Trophoblast cell (in vitro differentiated cells and primary cell): ENCODE measurements around the gene PRRT3.

Source experiments
- DNase-seq, 2 donors: peaks; one replicate each; pipeline ENCODE4 v3.0.0-alpha.2; 2016
- H2AFZ ChIP-seq: 2 replicates; pipeline ENCODE4 v1.6.1; 2013; ENCODE audit warnings: low read length, moderate library complexity, mild to moderate bottlenecking; ENCODE audit not compliant: insufficient read depth, poor library complexity
- H2AK5ac ChIP-seq: 2 replicates; pipeline ENCODE4 v1.6.1; 2013; ENCODE audit warnings: mild to moderate bottlenecking, low read length
- H2BK120ac ChIP-seq: 2 replicates; pipeline ENCODE4 v1.6.1; 2013; ENCODE audit warnings: low read length, mild to moderate bottlenecking, moderate library complexity; ENCODE audit not compliant: insufficient read depth, poor library complexity
- H2BK12ac ChIP-seq: 2 replicates; pipeline ENCODE4 v1.6.1; 2013; ENCODE audit warnings: mild to moderate bottlenecking, low read length, moderate library complexity
- H2BK5ac ChIP-seq: 2 replicates; pipeline ENCODE4 v1.6.1; 2013; ENCODE audit warnings: low read length, low read depth, moderate library complexity, mild to moderate bottlenecking; ENCODE audit not compliant: poor library complexity
- H3K14ac ChIP-seq: 2 replicates; pipeline ENCODE4 v1.6.1; 2013; ENCODE audit warnings: mild to moderate bottlenecking, low read length
- H3K18ac ChIP-seq: 2 replicates; pipeline ENCODE4 v1.6.1; 2013; ENCODE audit warnings: mild to moderate bottlenecking, low read length
- H3K23ac ChIP-seq: 2 replicates; pipeline ENCODE4 v1.6.1; 2013; ENCODE audit warnings: low read length
- H3K27ac ChIP-seq: 2 replicates; pipeline ENCODE4 v1.5.1; 2013; ENCODE audit warnings: low read depth, mild to moderate bottlenecking, inconsistent platforms, low read length, moderate library complexity
- H3K27me3 ChIP-seq: 2 replicates; pipeline ENCODE4 v1.6.1; 2013; ENCODE audit warnings: inconsistent platforms, mild to moderate bottlenecking, low read length, moderate library complexity; ENCODE audit not compliant: insufficient read depth
- H3K36me3 ChIP-seq, 2 experiments: 1 replicate in 1 of 2; 2 replicates in 1 of 2; pipeline ENCODE4 v1.6.1; 2013; ENCODE audit warnings: low read length in 2 of 2, mild to moderate bottlenecking in 2 of 2, moderate library complexity in 1 of 2; ENCODE audit not compliant: insufficient read depth in 2 of 2, control insufficient read depth in 1 of 2
- H3K4ac ChIP-seq: 2 replicates; pipeline ENCODE4 v1.6.1; 2013; ENCODE audit warnings: low read depth, mild to moderate bottlenecking, low read length, moderate library complexity
- H3K4me1 ChIP-seq, 2 experiments: 1 replicate in 1 of 2; 2 replicates in 1 of 2; pipeline ENCODE4 v1.6.1; 2013; ENCODE audit warnings: low read length in 2 of 2, mild to moderate bottlenecking in 2 of 2, moderate library complexity in 1 of 2; ENCODE audit not compliant: insufficient read depth in 2 of 2, control insufficient read depth in 1 of 2
- H3K4me2 ChIP-seq: 2 replicates; pipeline ENCODE4 v1.6.1; 2013; ENCODE audit warnings: inconsistent platforms, mild to moderate bottlenecking, low read length, moderate library complexity
- H3K4me3 ChIP-seq: 2 replicates; pipeline ENCODE4 v1.5.1; 2013; ENCODE audit warnings: mild to moderate bottlenecking, low read depth, low read length, inconsistent platforms
- H3K79me1 ChIP-seq: one replicate; pipeline ENCODE4 v1.6.1; 2013; ENCODE audit warnings: low read length
- H3K79me2 ChIP-seq: 2 replicates; pipeline ENCODE4 v1.6.1; 2013; ENCODE audit warnings: low read length, mild to moderate bottlenecking; ENCODE audit not compliant: control insufficient read depth, insufficient read depth, poor library complexity
- H3K9ac ChIP-seq: 2 replicates; pipeline ENCODE4 v1.6.1; 2013; ENCODE audit warnings: mild to moderate bottlenecking, low read length
- H3K9me3 ChIP-seq: 2 replicates; pipeline ENCODE4 v1.6.1; 2013; ENCODE audit warnings: low read depth, mild to moderate bottlenecking, control low read depth, inconsistent platforms, low read length; ENCODE audit not compliant: insufficient read depth
- H4K12ac ChIP-seq: 2 replicates; pipeline ENCODE4 v1.6.1; 2013; ENCODE audit warnings: low read depth, mild to moderate bottlenecking, low read length, moderate library complexity
- H4K8ac ChIP-seq: 2 replicates; pipeline ENCODE4 v1.6.1; 2013; ENCODE audit warnings: low read depth, mild to moderate bottlenecking, low read length, moderate library complexity
- H4K91ac ChIP-seq: one replicate; pipeline ENCODE4 v1.6.1; 2013; ENCODE audit warnings: low read depth, mild to moderate bottlenecking, low read length, moderate library complexity
- WGBS: extraction: QIAGEN DNeasy Blood & Tissue Kit; methylation state at CpG from one replicate; pipeline ENCODE4 v1.1.7; 2013; ENCODE audit warnings: missing lambda C conversion rate; ENCODE audit not compliant: insufficient read length, insufficient coverage; ENCODE audit errors: extremely low coverage; 5-methylcytosine and 5-hydroxymethylcytosine counted together

The PRRT3 gene

DNA sequence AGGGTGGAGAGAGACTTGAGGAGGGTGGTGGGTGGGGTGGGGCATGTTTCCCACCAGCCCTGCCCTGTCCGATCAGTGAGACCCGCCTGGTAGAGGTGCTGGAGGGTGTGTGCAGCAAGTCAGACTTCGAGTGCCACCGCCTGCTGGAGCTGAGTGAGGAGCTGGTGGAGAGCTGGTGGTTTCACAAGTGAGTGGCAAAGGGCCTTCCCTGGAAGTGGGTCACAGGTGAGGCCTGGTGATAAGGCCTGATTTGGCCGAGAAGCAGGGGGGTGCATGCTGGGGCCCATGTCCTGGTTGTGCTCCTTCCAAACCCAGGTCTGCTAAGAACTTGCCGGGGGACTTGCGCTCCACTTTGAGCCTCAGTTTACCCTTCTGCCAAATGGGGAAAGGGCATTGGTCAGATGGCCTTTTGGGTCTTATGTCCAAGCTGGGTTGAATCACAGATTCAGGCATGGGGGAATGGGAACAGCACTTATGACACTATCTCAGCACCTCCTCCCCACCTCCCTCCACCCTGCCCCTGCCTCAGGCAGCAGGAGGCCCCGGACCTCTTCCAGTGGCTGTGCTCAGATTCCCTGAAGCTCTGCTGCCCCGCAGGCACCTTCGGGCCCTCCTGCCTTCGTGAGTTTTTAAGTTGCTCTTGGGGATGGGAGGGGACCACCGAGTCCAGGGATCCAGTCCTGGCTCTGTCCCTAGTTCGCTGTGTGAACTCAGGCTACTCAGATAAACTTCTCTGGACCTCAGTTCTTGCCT is 14.5 kb downstream of the PRRT3 start:
- no CpG with 5 or more reads among the region's 13 CpGs for WGBS
- H4K12ac ChIP-seq: no peak overlapping the region
- no peak overlapping the region for H2BK120ac ChIP-seq
- H3K9ac ChIP-seq: no peak overlapping the region
- H3K36me3 ChIP-seq: peaks cover 10 to 11% of the 10 kb centered on the region in 2 experiments
- no peak overlapping the region for H2AFZ ChIP-seq
- H3K9me3 ChIP-seq: no peaks in the 10 kb centered on the region
- no peak overlapping the region for H3K4me2 ChIP-seq
- peaks cover 4% of the 10 kb centered on the region for H3K79me2 ChIP-seq
- no peak overlapping the region for H3K23ac ChIP-seq
- no peak overlapping the region for H3K27ac ChIP-seq
- no peak overlapping the region for H3K14ac ChIP-seq
- H2AK5ac ChIP-seq: no peak overlapping the region
- peaks cover 8% of the 10 kb centered on the region for H3K79me1 ChIP-seq
- no peak overlapping the region for H4K91ac ChIP-seq
- peaks cover 8 to 12% of the 10 kb centered on the region in 2 experiments for H3K4me1 ChIP-seq
- no peak overlapping the region for H3K18ac ChIP-seq
- no peak overlapping the region for H4K8ac ChIP-seq
- H2BK12ac ChIP-seq: no peak overlapping the region
- no peak overlapping the region for H3K4me3 ChIP-seq
- no peak for DNase-seq
- H3K27me3 ChIP-seq: no peaks in the 10 kb centered on the region
- no peak overlapping the region for H3K4ac ChIP-seq
- no peak overlapping the region for H2BK5ac ChIP-seq

GRCh38 chr3:9935966-9936510 is 16.2 kb downstream of the PRRT3 start:
- no peak overlapping the region for H2AFZ ChIP-seq
- no peak overlapping the region for H2BK5ac ChIP-seq
- no peak overlapping the region for H3K23ac ChIP-seq
- peaks cover 4% of the 10 kb centered on the region for H3K79me2 ChIP-seq
- no peak overlapping the region for H2BK12ac ChIP-seq
- H4K12ac ChIP-seq: no peak overlapping the region
- no peak overlapping the region for H3K9ac ChIP-seq
- H3K27me3 ChIP-seq: no peaks in the 10 kb centered on the region
- H3K79me1 ChIP-seq: peaks cover 9% of the 10 kb centered on the region
- H3K18ac ChIP-seq: no peak overlapping the region
- no peak overlapping the region for H3K14ac ChIP-seq
- H4K91ac ChIP-seq: no peak overlapping the region
- no peaks in the 10 kb centered on the region for H3K9me3 ChIP-seq
- WGBS: no CpG with 5 or more reads among the region's 5 CpGs
- H3K36me3 ChIP-seq: peaks cover 4 to 8% of the 10 kb centered on the region in 2 experiments
- H4K8ac ChIP-seq: no peak overlapping the region
- no peak overlapping the region for H3K4me2 ChIP-seq
- DNase-seq: no peak
- H3K27ac ChIP-seq: no peak overlapping the region
- H2AK5ac ChIP-seq: no peak overlapping the region
- no peak overlapping the region for H3K4ac ChIP-seq
- H2BK120ac ChIP-seq: no peak overlapping the region
- H3K4me3 ChIP-seq: no peak overlapping the region
- H3K4me1 ChIP-seq: peaks cover 8 to 12% of the 10 kb centered on the region in 2 experiments

DNA sequence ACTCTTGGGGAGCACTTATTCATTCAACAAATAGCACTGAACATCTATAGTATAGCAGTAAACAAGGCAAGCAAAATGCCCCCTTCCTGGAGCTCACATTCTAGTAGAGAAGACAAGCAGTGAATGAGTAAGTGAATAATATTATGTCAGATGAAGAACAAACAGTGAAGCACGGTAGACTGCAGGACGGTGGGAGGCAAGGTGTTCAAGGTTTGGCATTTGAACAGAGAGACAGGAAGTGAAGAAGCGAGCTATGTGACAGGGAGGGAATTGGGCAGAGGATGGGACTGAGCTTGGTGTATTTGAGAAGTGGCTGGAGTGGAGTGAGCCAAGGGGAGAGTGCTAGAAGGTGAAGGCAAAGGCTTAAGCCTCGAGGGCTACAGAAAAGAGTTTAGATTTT is 17.2 kb downstream of the PRRT3 start:
- peaks cover 4% of the 10 kb centered on the region for H3K79me2 ChIP-seq
- H3K18ac ChIP-seq: no peak overlapping the region
- H2BK120ac ChIP-seq: no peak overlapping the region
- peaks cover under 1 to 7% of the 10 kb centered on the region in 2 experiments for H3K36me3 ChIP-seq
- no peaks in the 10 kb centered on the region for H3K27me3 ChIP-seq
- WGBS: no CpG with 5 or more reads among the region's 4 CpGs
- no peak overlapping the region for H2BK12ac ChIP-seq
- H2BK5ac ChIP-seq: no peak overlapping the region
- no peak overlapping the region for H3K27ac ChIP-seq
- H2AK5ac ChIP-seq: no peak overlapping the region
- H3K4me1 ChIP-seq: peaks cover 8 to 12% of the 10 kb centered on the region in 2 experiments
- no peak overlapping the region for H3K4ac ChIP-seq
- no peak overlapping the region for H3K4me2 ChIP-seq
- H3K14ac ChIP-seq: no peak overlapping the region
- H4K91ac ChIP-seq: no peak overlapping the region
- H3K79me1 ChIP-seq: peaks cover 9% of the 10 kb centered on the region
- no peak overlapping the region for H4K12ac ChIP-seq
- no peaks in the 10 kb centered on the region for H3K9me3 ChIP-seq
- no peak for DNase-seq
- no peak overlapping the region for H3K9ac ChIP-seq
- H2AFZ ChIP-seq: no peak overlapping the region
- H3K4me3 ChIP-seq: no peak overlapping the region
- H3K23ac ChIP-seq: no peak overlapping the region
- no peak overlapping the region for H4K8ac ChIP-seq

DNA sequence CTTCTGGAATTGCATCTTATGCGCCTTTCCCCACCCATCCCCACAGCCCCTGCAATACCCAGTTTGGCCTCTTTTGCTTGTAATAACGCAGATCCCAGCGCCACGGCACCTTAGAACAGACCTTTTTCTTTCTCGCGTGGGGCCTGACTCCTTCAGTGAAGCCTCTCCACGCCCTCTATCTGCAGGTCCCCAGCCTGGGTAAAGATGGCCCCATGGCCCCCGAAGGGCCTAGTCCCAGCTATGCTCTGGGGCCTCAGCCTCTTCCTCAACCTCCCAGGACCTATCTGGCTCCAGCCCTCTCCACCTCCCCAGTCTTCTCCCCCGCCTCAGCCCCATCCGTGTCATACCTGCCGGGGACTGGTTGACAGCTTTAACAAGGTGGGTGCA is 18.0 kb downstream of the PRRT3 start:
- Histone ChIP-seq H2AK5ac (no peak overlapping the region), H3K36me3 (peaks cover 5 to 11% of the 10 kb centered on the region in 2 experiments), H2AFZ (peak overlapping the region; percentile 57), H2BK5ac (no peak overlapping the region), H3K4me1 (peaks cover 8 to 12% of the 10 kb centered on the region in 2 experiments), H3K14ac (no peak overlapping the region), H3K4ac (peak overlapping the region; percentile 3), H3K18ac (peak overlapping the region; percentile 31), H2BK120ac (no peak overlapping the region), H3K27me3 (no peaks in the 10 kb centered on the region), H3K4me3 (peak overlapping the region; percentile 13), H2BK12ac (no peak overlapping the region), H4K12ac (peak overlapping the region; percentile 64), H3K9ac (peak overlapping the region; percentile 28), H3K4me2 (peak overlapping the region; percentile 99), H3K79me1 (peaks cover 9% of the 10 kb centered on the region), H4K91ac (peak overlapping the region; percentile 48), H4K8ac (peak overlapping the region; percentile 80), H3K9me3 (no peaks in the 10 kb centered on the region), H3K27ac (no peak overlapping the region), H3K23ac (no peak overlapping the region), H3K79me2 (peaks cover 4% of the 10 kb centered on the region)
- no peak for DNase-seq
- no CpG with 5 or more reads among the region's 11 CpGs for WGBS
